Gastrocnemius medialis (tissue), 4 donors: Measurements from ENCODE around the gene TSEN2. TPM values are rescaled to one million over a fixed set of nuclear protein-coding genes. Genes with fewer than 3 reads are reported as not detected.
"Not testable (repeated sequence)": the region's sequence is repeated elsewhere in the genome, so short reads cannot be mapped to it uniquely, and the experiment has no call there.

Experiments used
- ATAC-seq, 2 donors: fragments of 150-250 bp; one replicate each; pipeline ENCODE4 v1.9.1; 2016
- DNase-seq, 2 donors: peaks; one replicate each; pipeline ENCODE4 v3.0.0-alpha.2; 2019
- H3K27ac ChIP-seq, 4 donors: fragments of 200-600 bp; sonication (generic); 1 replicate in 1 of 4; 2 replicates in 3 of 4; pipeline ENCODE4 v1.5.1; 2016 to 2018; ENCODE audit warnings: mild to moderate bottlenecking in 2 of 4, moderate library complexity in 1 of 4
- H3K27me3 ChIP-seq, 3 donors: fragments of 200-600 bp; sonication (generic) in 2 of 3; 1 replicate in 1 of 3; 2 replicates in 2 of 3; pipeline versions ENCODE4 v1.5.1 to v1.6.0; 2016 to 2019; ENCODE audit warnings: mild to moderate bottlenecking in 1 of 3, moderate library complexity in 1 of 3
- H3K36me3 ChIP-seq, 2 donors: fragments of 200-600 bp; sonication (generic) in 1 of 2; one replicate each; pipeline ENCODE4 v1.5.1; 2017 to 2018
- H3K4me1 ChIP-seq, 2 donors: fragments of 200-600 bp; sonication (generic) in 1 of 2; one replicate each; pipeline ENCODE4 v1.5.1; 2016 to 2017; ENCODE audit warnings: mild to moderate bottlenecking in 2 of 2
- H3K4me3 ChIP-seq, 4 donors: fragments of 200-600 bp; sonication (generic) in 3 of 4; 1 replicate in 1 of 4; 2 replicates in 3 of 4; pipeline ENCODE4 v1.5.1; 2016 to 2019; ENCODE audit warnings: mild to moderate bottlenecking in 2 of 4
- H3K9me3 ChIP-seq, 3 donors: fragments of 200-600 bp; sonication (generic) in 2 of 3; 1 replicate in 1 of 3; 2 replicates in 2 of 3; pipeline ENCODE4 v1.5.1; 2016 to 2019
- POLR2A ChIP-seq, 2 donors: fragments of 450-650 bp; IDR thresholded peaks; one replicate each; pipeline ENCODE4 v1.6.1; 2017; ENCODE audit warnings: antibody characterized with exemption in 2 of 2, mild to moderate bottlenecking in 2 of 2, moderate library complexity in 2 of 2
- in situ Hi-C, 4 donors: fragments of 200-750 bp; cut with MboI; loops; one replicate each; pipeline versions ENCODE4 v1.15.0 to v1.8.0; 2017; ENCODE audit warnings: low sequenced_read_pairs in 4 of 4
- intact Hi-C: fragments of 100-400 bp; cut with DNase I; formaldehyde crosslinking; loops from one replicate; pipeline ENCODE4 v1.15.1; 2023; ENCODE audit warnings: low total_unique reads
- total RNA-seq, 4 donors: library from RNA; depleted of rRNA; stranded (reverse); fragments of >200 nt; gene quantifications; one replicate each; pipeline versions ENCODE4 v1.1.0 to v1.2.3, GENCODE V29; 2016
- TF ChIP-seq, protein P1 (sequence below), 5 experiments: fragments of 450-650 bp in 3 of 5; fragments of 200-600 bp in 2 of 5; sonication (generic) in 2 of 5; IDR thresholded peaks in 4 of 5; conservative IDR thresholded peaks in 1 of 5; 1 replicate in 4 of 5; 2 replicates in 1 of 5; pipeline ENCODE4 v1.5.1; 2016 to 2019; ENCODE audit warnings: antibody characterized with exemption in 5 of 5, mild to moderate bottlenecking in 3 of 5, moderate library complexity in 3 of 5

TSEN2 gene
- total RNA-seq, 4 donors from 2014 or later = 10.7 to 19.5 (median 12.0) TPM

DNA sequence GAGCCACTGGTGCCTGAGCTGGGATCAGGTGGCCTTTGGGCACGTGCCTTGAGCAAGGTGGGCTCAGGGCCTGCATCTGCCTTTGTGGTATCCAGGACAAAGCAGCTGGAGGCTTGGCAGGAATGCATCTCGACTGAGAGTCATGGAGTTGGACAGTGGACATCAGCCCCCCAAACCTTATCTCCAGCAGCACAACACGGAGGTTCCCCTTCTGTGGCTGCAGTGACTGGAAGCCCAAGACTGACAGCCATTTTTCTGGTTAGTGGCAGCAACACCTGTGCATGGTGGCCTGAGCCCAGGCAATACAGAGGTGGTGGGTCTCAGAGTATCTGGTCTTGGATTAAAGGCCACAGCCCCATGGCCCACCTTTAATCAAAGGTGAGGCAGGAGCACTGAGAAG is 27.8 kb upstream of the TSEN2 start:
- Histone ChIP-seq H3K36me3 (no peaks in the 10 kb centered on the region), H3K4me1 (no peaks in the 10 kb centered on the region), H3K4me3 (no peak overlapping the region), H3K27ac (no peak overlapping the region), H3K9me3 (no peaks in the 10 kb centered on the region), H3K27me3 (no peaks in the 10 kb centered on the region)
- DNase-seq (no peak), ATAC-seq (no peak)
- no peak for TF ChIP-seq POLR2A (IDR thresholded peaks at IDR 0.05)
- TF ChIP-seq, protein P1, sequence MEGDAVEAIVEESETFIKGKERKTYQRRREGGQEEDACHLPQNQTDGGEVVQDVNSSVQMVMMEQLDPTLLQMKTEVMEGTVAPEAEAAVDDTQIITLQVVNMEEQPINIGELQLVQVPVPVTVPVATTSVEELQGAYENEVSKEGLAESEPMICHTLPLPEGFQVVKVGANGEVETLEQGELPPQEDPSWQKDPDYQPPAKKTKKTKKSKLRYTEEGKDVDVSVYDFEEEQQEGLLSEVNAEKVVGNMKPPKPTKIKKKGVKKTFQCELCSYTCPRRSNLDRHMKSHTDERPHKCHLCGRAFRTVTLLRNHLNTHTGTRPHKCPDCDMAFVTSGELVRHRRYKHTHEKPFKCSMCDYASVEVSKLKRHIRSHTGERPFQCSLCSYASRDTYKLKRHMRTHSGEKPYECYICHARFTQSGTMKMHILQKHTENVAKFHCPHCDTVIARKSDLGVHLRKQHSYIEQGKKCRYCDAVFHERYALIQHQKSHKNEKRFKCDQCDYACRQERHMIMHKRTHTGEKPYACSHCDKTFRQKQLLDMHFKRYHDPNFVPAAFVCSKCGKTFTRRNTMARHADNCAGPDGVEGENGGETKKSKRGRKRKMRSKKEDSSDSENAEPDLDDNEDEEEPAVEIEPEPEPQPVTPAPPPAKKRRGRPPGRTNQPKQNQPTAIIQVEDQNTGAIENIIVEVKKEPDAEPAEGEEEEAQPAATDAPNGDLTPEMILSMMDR (IDR thresholded peaks at IDR 0.05 in 4 of 5, conservative IDR thresholded peaks at IDR 0.05 in 1 of 5) = no peak
- intact Hi-C loops = no loop called here
- in situ Hi-C loops = no loop called here

DNA sequence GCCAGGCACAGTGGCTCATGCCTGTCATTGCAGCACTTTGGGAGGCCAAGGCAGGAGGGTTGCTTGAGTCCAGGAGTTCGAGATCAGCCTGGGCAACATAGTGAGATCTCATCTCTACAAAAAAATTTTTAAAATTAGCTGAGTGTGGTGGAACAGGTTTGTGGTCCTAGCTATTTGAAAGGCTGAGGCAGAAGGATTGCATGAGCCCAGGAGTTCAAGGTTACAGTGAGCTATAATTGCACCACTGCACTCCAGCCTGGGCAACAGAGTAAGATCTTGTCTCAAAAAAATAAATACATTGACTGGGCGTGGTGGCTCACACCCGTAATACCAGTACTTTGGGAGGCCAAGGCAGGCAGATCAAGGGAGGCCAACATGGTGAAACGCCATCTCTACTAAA is 26.9 kb upstream of the TSEN2 start:
- H3K9me3 ChIP-seq, in situ Hi-C loops, H3K27me3 ChIP-seq, intact Hi-C loops, DNase-seq, ATAC-seq, H3K36me3 ChIP-seq, H3K27ac ChIP-seq, H3K4me1 ChIP-seq, H3K4me3 ChIP-seq: not testable (repeated sequence)

DNA sequence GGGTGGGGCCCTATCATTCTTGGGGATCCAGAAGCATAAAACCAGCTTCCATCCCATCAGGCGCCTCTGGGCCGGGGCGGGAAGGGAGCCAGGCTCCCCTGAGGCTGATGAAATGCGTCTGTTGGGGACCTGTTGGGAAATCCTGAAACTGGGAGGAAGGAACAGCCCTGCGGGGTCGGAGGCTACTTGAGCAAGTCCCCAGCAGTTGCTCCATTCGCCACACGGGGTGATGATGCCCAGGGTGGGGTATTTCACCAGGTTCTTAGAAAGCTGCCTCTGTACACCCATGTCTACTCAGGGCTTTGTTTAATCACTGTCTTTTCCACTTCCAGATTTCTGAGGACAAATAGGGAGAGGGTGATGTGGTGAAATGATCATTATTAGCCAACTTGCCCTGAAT is 25.4 kb upstream of the TSEN2 start:
- no peak for TF ChIP-seq POLR2A (IDR thresholded peaks at IDR 0.05)
- TF ChIP-seq, protein P1 (IDR thresholded peaks at IDR 0.05 in 4 of 5, conservative IDR thresholded peaks at IDR 0.05 in 1 of 5) = no peak
- ATAC-seq = no peak

DNA sequence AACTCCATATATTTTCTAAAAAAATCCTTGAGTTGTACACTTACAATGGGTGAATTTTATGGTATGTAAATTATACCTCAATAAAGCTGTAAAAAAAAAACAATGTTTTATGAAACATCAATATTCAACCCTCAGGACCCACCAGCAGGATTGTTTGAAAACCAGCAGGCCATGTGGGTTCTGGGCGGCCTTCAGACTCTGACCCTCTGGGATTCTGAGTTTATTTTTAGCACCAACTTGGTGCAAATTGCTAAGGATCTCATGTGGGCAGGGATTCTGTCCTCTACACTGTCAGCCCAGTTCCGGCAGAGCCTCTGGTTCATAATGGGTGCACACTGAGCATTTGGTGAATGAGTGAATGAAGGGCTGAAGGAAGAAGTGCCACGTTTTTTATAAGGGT is 24.2 kb upstream of the TSEN2 start:
- in situ Hi-C loops (no loop called here), intact Hi-C loops (no loop called here)
- no peaks in the 10 kb centered on the region for H3K9me3 ChIP-seq
- DNase-seq (no peak), ATAC-seq (no peak)
- no peak overlapping the region for H3K27ac ChIP-seq
- no peak overlapping the region for H3K4me3 ChIP-seq
- no peak for TF ChIP-seq POLR2A (IDR thresholded peaks at IDR 0.05)
- TF ChIP-seq, protein P1 (IDR thresholded peaks at IDR 0.05 in 4 of 5, conservative IDR thresholded peaks at IDR 0.05 in 1 of 5) = no peak
- H3K36me3 ChIP-seq = no peaks in the 10 kb centered on the region
- H3K27me3 ChIP-seq = no peaks in the 10 kb centered on the region
- peaks cover 0 to 8% of the 10 kb centered on the region in 2 donors for H3K4me1 ChIP-seq

More for the DNA sequence above, 25.4 kb upstream of the TSEN2 start:
- Histone ChIP-seq H3K4me3 (no peak overlapping the region), H3K27me3 (no peaks in the 10 kb centered on the region), H3K27ac (no peak overlapping the region), H3K9me3 (no peaks in the 10 kb centered on the region), H3K36me3 (no peaks in the 10 kb centered on the region), H3K4me1 (peaks cover 0 to 8% of the 10 kb centered on the region in 2 donors)
- no peak for DNase-seq
- intact Hi-C loops (no loop called here), in situ Hi-C loops (no loop called here)

DNA sequence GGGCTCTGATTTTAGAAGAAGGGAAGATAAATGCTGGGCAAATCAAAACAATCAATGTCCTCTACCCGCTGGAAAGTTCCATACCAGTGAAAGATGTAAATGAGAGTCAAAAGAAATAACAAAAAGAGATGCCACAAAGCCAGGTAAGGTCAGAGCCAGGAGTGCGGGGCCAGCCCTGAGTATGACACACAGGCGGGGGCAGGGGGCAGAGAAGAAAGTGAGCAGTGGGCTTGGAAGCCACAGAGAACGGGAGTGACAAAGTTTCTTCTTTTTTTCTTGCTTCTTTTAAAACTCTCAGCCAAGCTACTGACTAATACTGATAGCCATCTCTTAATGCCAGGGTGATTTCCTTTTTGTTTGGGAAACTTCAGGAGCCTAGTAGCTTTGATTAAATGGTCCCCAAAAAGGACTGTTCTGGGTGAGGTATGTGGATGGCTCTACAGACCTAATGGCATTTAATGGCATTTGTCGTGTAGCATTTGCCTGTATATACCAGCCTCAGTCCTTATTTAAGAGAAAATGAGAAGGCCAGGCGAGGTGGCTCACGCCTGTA is 23.1 kb upstream of the TSEN2 start:
- intact Hi-C loops (no loop called here), in situ Hi-C loops (no loop called here)
- H3K9me3 ChIP-seq = no peaks in the 10 kb centered on the region
- no peaks in the 10 kb centered on the region for H3K27me3 ChIP-seq
- no peaks in the 10 kb centered on the region for H3K36me3 ChIP-seq
- H3K4me3 ChIP-seq = no peak overlapping the region
- TF ChIP-seq POLR2A (IDR thresholded peaks at IDR 0.05) = no peak
- TF ChIP-seq, protein P1 (IDR thresholded peaks at IDR 0.05 in 4 of 5, conservative IDR thresholded peaks at IDR 0.05 in 1 of 5) = no peak
- H3K27ac ChIP-seq = no peak overlapping the region
- H3K4me1 ChIP-seq = peaks cover 0 to 8% of the 10 kb centered on the region in 2 donors
- no peak for DNase-seq
- no peak for ATAC-seq
